BLaER1 treated with 17β-estradiol and CSF1 and Interleukin-3, amounts not matched to agents 10 nM and 100 nM (cell line): ENCODE measurements around the gene POTEF.
A peak's percentile ranks its signal among the peaks of the same experiment; 100 is the strongest.
"Not testable (repeated sequence)": the region's sequence is repeated elsewhere in the genome, so short reads cannot be mapped to it uniquely, and the experiment has no call there.

Source experiments
- H3K27ac ChIP-seq, 11 experiments: shearing (Covaris generic); formaldehyde crosslinking; 2 replicates each; pipeline ENCODE4 v1.8.1; 2022
- H3K27me3 ChIP-seq, 11 experiments: shearing (Covaris generic); formaldehyde crosslinking; 2 replicates each; pipeline ENCODE4 v1.8.1; 2022
- H3K36me3 ChIP-seq, 11 experiments: shearing (Covaris generic); formaldehyde crosslinking; 2 replicates each; pipeline ENCODE4 v1.8.1; 2022
- H3K4me1 ChIP-seq, 10 experiments: shearing (Covaris generic); formaldehyde crosslinking; 2 replicates each; pipeline ENCODE4 v1.8.1; 2022
- H3K4me2 ChIP-seq, 11 experiments: shearing (Covaris generic); formaldehyde crosslinking; 2 replicates each; pipeline ENCODE4 v1.8.1; 2022
- H3K4me3 ChIP-seq, 10 experiments: shearing (Covaris generic); formaldehyde crosslinking; 2 replicates each; pipeline ENCODE4 v1.8.1; 2022
- H3K9ac ChIP-seq, 11 experiments: shearing (Covaris generic); formaldehyde crosslinking; 2 replicates each; pipeline ENCODE4 v1.8.1; 2022
- H3K9me3 ChIP-seq, 11 experiments: shearing (Covaris generic); formaldehyde crosslinking; replicated peaks in 1 of 11; 2 replicates each; pipeline ENCODE4 v1.8.1; 2022
- H4K20me1 ChIP-seq, 11 experiments: shearing (Covaris generic); formaldehyde crosslinking; 2 replicates each; pipeline ENCODE4 v1.8.1; 2022
- Cebpa-rat ChIP-seq, 11 experiments: shearing (Covaris generic); IDR thresholded peaks; 2 replicates each; pipeline ENCODE4 v1.8.1; 2022

POTEF gene

DNA sequence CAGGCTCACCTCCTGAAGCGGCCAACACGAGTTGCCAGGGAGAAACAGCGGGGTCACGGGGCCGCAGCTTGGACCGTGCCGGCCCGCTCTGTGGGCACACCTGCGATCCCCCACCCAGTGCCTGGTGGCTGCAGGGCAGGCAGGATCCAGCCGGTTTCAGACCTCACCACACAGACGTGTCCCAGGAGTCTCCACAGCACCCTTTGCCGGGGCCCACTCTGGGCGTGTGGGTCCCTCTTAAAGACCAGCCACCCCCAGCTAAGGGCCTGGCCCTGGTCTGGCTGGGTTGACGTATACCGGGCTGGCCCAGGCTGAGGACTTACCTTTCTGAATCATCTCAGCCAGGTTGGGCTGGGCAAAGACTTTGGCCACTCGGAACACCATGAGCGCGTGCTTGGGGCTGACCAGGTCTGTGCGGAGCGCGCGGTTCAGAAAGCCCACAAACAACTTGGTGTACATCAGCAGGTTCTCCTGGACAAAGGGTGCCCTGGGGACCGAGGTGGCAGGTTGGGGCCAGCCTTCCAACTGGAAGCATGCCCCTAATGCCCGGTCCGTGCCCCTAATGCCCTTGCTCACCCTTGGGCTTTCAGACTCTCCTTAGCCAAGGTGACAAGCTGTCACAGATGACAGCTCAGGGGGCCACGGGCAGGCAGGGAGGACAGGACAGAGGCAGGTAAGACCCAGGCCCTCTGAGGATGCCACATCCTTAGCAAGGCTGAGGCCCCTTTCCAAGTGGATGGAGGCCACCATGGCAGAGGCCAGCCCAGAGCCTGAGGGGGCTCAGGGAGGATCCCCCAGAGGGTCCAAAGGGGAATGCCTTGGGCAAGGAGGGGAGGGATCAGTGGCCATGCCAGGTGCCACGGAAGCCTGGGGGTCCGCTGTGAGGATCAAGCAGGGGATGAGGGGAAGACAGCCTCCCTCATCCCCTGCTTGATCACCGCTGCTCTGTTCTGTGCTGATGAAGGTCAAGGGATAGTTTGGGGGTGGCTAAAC is 26.0 kb upstream of the POTEF start:
- H3K4me3 ChIP-seq: no peak overlapping the region

DNA sequence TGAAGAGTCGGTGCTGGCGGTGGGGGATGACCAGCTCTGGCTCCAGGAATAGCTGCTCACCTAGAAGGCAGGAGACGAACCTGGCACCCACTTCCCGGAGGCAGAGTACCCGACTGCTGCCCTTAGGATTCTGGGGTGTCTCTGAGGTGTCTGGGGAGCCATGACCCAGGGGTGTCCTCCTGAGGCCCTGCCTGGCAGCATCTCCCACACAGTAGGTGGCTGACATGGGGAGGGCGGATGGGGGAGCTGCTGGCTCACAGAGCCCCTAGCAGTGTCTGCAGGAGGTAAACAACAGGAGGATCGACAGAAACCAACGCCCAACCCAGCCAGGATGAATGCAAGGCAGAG is 25.4 kb upstream of the POTEF start:
- H3K4me3 ChIP-seq, H3K9me3 ChIP-seq, H3K9ac ChIP-seq, H3K4me2 ChIP-seq, H3K27ac ChIP-seq, H3K27me3 ChIP-seq: not testable (repeated sequence)
- peaks cover 30 to 38% (median 36%) of the 10 kb centered on the region in 10 experiments for H3K4me1 ChIP-seq
- peaks cover 34 to 64% (median 49%) of the 10 kb centered on the region in 11 experiments for H3K36me3 ChIP-seq
- peaks cover 0 to 51% (median 31%) of the 10 kb centered on the region in 11 experiments; a peak in 18 of 22 replicates for H4K20me1 ChIP-seq

More for the DNA sequence above, 26.0 kb upstream of the POTEF start:
- H3K27ac ChIP-seq: peak overlapping the region in 4 of 11 experiments; percentile 7 to 90 (median 82); a peak in 5 of 22 replicates
- H3K9ac ChIP-seq: peak overlapping the region in 3 of 11 experiments; percentile 9 to 27 (median 11); a peak in 2 of 22 replicates
- H4K20me1 ChIP-seq: peaks cover 0 to 55% (median 31%) of the 10 kb centered on the region in 11 experiments; a peak in 18 of 22 replicates
- peaks cover 34 to 71% (median 56%) of the 10 kb centered on the region in 11 experiments for H3K36me3 ChIP-seq
- TF ChIP-seq Cebpa-rat (IDR thresholded peaks at IDR 0.05): no peak
- no peak overlapping the region for H3K4me2 ChIP-seq
- H3K4me1 ChIP-seq: peaks cover 35 to 44% (median 43%) of the 10 kb centered on the region in 10 experiments
- H3K9me3 ChIP-seq: no peaks in the 10 kb centered on the region
- H3K27me3 ChIP-seq: no peaks in the 10 kb centered on the region

DNA sequence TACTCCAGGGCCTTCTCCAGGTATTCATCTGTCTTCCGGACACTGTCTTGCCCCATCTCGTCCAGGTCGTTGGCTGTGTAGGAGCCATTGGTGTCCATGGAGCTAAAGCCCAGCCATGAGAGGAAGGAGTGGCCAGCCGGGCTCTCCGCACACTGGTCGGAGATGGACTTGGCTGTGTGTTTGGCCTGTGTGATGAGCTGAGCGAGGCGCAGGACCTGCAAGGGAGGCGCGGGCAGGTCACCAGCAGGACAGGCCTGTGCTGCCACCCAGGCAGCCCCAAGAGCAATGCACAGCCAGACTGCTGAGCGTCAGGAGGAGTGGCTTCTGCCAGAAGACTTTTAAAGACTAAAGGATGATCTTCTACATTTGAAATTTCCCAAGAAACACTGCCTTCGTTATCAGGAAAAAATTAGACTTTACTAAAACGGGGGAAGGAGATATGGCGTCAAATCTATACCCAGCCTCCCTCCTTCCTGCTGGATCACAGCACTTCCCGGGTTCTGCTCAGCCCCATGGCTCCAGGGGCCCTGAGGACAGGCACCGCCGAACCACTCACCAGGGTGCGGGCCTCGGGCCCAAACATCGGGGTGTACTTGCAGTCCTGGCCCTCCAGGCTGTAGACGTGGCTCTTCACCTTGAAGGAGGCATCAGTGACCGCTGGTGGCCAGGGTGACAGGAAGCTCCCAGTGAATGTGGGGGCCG is 24.9 kb upstream of the POTEF start:
- H3K4me2 ChIP-seq, H3K4me3 ChIP-seq, H3K9ac ChIP-seq, H3K27ac ChIP-seq, H3K9me3 ChIP-seq, H3K27me3 ChIP-seq: not testable (repeated sequence)
- Histone ChIP-seq H4K20me1 (peaks cover 0 to 48% (median 31%) of the 10 kb centered on the region in 11 experiments; a peak in 18 of 22 replicates), H3K36me3 (peaks cover 34 to 60% (median 49%) of the 10 kb centered on the region in 11 experiments), H3K4me1 (peaks cover 25 to 37% (median 33%) of the 10 kb centered on the region in 10 experiments)

DNA sequence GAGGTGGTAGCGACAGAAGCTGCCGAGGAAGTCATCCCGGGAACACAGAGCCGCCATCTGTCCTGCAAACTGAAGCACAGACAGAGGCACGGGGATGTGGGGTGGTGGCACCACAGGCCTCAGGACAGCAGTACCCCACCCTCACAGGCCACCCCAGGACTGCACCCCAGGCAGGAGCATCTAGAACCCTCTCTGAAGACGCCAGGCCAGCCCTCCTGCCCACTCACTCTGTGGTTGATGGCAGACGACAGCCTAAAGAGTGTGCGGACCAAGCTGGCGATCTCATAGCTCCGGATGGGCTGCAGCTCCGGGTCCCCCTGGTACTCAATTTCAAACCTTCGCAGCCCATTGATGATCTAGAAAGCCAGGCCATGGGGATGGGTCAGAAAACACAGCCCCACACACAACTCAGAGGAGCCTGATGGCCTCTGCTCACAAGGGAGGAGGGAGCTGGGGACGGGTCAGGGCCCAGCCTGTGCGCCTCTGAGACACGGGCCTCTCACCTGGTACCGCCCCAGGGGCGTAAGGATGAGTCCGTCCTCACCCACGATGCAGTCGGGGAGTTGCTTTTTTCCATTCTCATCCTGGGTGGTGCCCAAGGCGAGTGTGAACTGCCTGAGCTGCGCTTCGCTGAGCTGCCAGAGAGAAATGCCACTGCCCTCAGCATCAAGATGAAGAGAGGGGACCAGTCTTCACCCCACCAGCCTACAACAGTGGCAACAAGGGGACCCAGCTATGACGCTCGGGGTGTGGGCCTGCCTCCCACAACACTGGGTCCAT is 24.0 kb upstream of the POTEF start:
- no peak overlapping the region for H3K27ac ChIP-seq
- peaks cover 34 to 56% (median 48%) of the 10 kb centered on the region in 11 experiments for H3K36me3 ChIP-seq
- H3K4me3 ChIP-seq: no peak overlapping the region
- H3K27me3 ChIP-seq: no peaks in the 10 kb centered on the region
- H3K9me3 ChIP-seq: no peaks in the 10 kb centered on the region
- H3K4me1 ChIP-seq: peaks cover 16 to 35% (median 27%) of the 10 kb centered on the region in 10 experiments
- H3K4me2 ChIP-seq: no peak overlapping the region
- H4K20me1 ChIP-seq: peaks cover 0 to 47% (median 29%) of the 10 kb centered on the region in 11 experiments; a peak in 18 of 22 replicates
- no peak overlapping the region for H3K9ac ChIP-seq
- no peak for TF ChIP-seq Cebpa-rat (IDR thresholded peaks at IDR 0.05)

DNA sequence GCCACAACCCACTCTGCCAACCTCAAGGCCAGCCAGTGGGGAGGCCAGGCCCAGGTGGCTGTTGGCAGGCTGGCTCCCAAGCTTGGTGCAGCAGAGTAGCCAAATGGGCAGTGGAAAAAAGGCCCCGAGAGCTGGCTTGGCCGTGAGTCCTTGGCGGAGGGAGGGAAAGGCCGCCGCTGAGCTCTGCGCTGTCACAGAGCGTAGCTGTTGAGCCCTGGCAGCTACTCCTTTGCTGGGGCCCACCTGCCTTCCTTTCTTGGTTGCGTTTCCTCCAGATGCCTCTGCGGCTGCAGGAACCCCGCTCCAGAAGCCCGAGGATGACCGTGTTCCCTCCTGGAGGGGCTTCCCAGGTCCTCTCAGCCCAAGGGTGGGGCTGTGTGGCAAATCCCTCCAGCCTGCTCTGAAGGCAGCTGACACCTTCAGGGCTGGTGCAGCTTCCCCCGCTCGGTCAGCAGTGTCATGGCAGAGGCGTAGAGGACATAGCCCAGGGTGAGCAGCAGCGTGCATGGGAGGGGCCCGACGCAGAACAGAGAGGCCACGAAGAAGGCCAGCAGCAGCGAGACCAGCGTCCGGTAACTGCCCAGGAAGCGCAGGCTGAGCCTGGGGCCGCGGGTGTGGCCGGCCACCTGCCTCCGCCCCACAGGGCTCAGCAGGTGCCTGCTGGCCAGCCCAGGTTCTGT is 23.3 kb upstream of the POTEF start:
- not testable (repeated sequence) for H3K9ac ChIP-seq, H3K4me2 ChIP-seq, H3K4me3 ChIP-seq, H3K9me3 ChIP-seq, H3K27me3 ChIP-seq, H3K27ac ChIP-seq
- Histone ChIP-seq H3K36me3 (peaks cover 34 to 56% (median 48%) of the 10 kb centered on the region in 11 experiments), H3K4me1 (peaks cover 9 to 30% (median 20%) of the 10 kb centered on the region in 10 experiments), H4K20me1 (peaks cover 0 to 40% (median 22%) of the 10 kb centered on the region in 11 experiments; a peak in 18 of 22 replicates)

DNA sequence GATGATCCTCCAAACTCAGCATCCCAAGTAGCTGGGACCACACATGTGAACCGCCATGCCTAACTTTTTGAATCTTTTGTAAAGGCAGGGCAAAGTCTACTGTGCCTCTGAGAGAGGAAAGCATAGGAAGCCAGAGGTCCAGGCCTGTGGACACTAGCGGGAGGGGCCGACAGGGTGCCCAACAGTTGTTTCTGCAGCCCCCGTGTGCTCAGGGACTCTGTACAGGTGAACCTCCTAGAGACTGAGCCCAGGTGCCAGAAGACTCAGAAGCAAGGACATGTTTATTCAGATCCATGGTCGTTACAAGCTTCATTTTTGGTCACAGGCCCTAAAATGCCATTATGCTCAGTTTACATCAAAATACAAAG is 22.1 kb upstream of the POTEF start:
- not testable (repeated sequence) for H3K9me3 ChIP-seq, H3K4me2 ChIP-seq, H3K4me3 ChIP-seq, H3K27ac ChIP-seq, H3K9ac ChIP-seq, H3K27me3 ChIP-seq
- H3K4me1 ChIP-seq: peaks cover 0 to 18% (median 8%) of the 10 kb centered on the region in 10 experiments; a peak in 17 of 20 replicates
- H3K36me3 ChIP-seq: peaks cover 34 to 55% (median 48%) of the 10 kb centered on the region in 11 experiments
- H4K20me1 ChIP-seq: peaks cover 0 to 28% (median 11%) of the 10 kb centered on the region in 11 experiments; a peak in 11 of 22 replicates

DNA sequence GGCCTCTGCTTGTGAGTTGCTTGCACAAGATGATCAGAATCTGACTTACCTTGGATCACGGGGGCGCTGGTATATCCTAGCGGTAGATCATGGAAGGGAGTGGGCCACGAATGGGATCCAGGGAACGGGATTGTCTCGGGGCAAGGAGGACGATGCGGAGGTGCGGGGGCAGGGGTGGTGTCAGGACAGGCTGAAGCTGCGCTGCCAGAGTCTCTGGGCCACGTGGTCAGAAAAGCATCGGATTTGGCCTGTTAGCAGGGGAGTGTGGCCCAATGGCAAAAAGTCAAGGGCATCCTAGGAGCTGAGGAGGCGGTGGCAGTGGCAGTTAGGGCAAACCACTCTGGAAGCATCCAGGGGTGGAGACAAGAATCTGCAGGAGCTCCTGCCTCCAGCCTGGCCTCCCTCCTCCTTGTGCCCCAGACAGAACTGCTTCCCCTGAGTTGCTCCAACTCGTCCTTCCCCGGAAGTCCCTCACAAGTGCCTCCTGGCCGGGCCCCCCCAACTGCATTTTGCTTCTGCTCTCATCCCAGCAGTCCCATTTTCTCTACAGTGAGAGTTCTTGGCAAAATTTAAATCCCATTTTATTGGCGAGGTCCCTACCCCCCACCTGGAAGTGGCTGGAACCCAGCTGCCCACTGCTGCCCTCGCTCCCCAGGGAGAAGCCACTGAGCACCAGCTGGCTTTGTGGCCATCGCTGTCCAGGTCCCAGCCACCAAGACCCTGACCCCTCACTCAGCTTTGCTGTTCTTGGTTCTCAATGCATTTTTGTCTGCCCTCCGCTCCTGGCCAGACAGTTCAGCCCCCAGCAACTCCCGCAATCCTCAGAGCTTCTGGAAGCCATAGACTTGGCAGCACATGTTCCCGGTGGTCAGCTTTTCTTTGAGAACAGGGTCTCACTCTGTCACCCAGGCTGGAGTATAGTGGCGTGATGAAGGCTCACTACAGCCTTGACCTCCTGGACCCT is 21.4 kb upstream of the POTEF start:
- no peak overlapping the region for H3K9ac ChIP-seq

DNA sequence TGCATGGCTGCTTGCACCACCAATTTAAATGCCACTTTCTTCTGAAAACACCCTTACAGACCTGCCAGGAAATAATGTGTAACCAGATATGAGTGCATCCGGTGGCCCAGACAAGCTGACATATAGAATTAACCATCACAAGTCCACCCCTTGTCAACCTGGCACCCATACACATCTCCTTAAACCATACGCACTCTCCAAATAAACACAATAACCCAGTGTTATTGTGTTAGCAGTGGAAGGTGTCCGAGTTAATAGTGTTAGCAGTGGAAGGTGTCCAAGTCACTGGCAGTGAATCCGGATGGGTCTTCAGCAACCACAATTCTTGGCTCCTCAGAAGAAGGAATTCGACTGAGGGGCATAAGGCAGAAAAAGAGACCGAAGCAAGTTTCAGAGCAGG is 19.5 kb upstream of the POTEF start:
- H3K4me1 ChIP-seq: peaks cover 0 to 22% (median 8%) of the 10 kb centered on the region in 10 experiments; a peak in 14 of 20 replicates
- H3K4me2 ChIP-seq: peak overlapping the region in 1 of 11 experiments; percentile 21; a peak in 1 of 22 replicates
- H3K4me3 ChIP-seq, H3K9ac ChIP-seq, H3K27ac ChIP-seq, H3K9me3 ChIP-seq: not testable (repeated sequence)
- H3K27me3 ChIP-seq: peaks cover 7 to 19% (median 16%) of the 10 kb centered on the region in 11 experiments
- peaks cover 16 to 29% (median 23%) of the 10 kb centered on the region in 11 experiments for H3K36me3 ChIP-seq
- H4K20me1 ChIP-seq: peaks cover 0 to 19% (median 0%) of the 10 kb centered on the region in 11 experiments; a peak in 5 of 22 replicates

More for the DNA sequence above, 21.4 kb upstream of the POTEF start:
- no peak for TF ChIP-seq Cebpa-rat (IDR thresholded peaks at IDR 0.05)
- peaks cover 0 to 23% (median 5%) of the 10 kb centered on the region in 11 experiments; a peak in 8 of 22 replicates for H4K20me1 ChIP-seq
- no peak overlapping the region for H3K4me2 ChIP-seq
- no peaks in the 10 kb centered on the region for H3K9me3 ChIP-seq
- H3K4me1 ChIP-seq: peaks cover 0 to 16% (median 5%) of the 10 kb centered on the region in 10 experiments; a peak in 7 of 20 replicates
- no peak overlapping the region for H3K27ac ChIP-seq
- H3K27me3 ChIP-seq: peaks cover 0 to 2% (median 0%) of the 10 kb centered on the region in 11 experiments; a peak in 2 of 22 replicates
- peaks cover 33 to 49% (median 43%) of the 10 kb centered on the region in 11 experiments for H3K36me3 ChIP-seq
- H3K4me3 ChIP-seq: no peak overlapping the region

DNA sequence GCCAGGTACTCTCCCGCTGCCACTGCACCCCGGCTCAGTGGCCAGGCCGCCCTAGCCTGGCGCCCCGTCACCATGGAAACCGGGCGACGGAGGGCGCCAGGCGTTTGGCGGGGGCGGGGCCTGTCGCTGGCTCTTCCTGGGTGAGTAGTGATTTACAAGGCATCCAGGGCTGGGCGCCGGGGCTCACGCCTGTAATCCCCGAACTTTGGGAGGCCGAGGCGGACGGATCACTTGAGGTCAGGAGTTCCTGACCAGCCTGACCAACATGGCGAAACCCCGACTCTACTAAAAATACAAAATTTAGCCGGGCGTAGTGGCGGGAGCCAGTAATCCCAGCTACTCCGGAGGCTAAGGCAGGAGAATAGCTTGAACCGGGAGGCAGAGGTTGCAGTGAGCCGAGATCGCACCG is 16.0 kb upstream of the POTEF start, which contains the start of gene CCDC74B:
TSS of gene CCDC74B (minus strand) at position 107 of the 409 bp plus-strand sequence. CDS start 116 bp downstream, outside the sequence.
- Histone ChIP-seq H3K4me2 (peak within 1 kb of the TSS; percentile 67 to 88 (median 78)), H3K27me3 (peaks cover 13 to 31% (median 24%) of the 10 kb centered on the region in 11 experiments), H3K27ac (peak within 1 kb of the TSS in 1 of 11 experiments; percentile 48; a peak in 2 of 22 replicates), H3K9ac (peak within 1 kb of the TSS in 9 of 11 experiments; percentile 23 to 60 (median 47); a peak in 9 of 22 replicates), H3K4me1 (peaks cover 0 to 36% (median 13%) of the 10 kb centered on the region in 10 experiments; a peak in 14 of 20 replicates), H3K4me3 (peak within 1 kb of the TSS; percentile 45 to 64 (median 54))
- not testable (repeated sequence) for H4K20me1 ChIP-seq, H3K36me3 ChIP-seq, H3K9me3 ChIP-seq

DNA sequence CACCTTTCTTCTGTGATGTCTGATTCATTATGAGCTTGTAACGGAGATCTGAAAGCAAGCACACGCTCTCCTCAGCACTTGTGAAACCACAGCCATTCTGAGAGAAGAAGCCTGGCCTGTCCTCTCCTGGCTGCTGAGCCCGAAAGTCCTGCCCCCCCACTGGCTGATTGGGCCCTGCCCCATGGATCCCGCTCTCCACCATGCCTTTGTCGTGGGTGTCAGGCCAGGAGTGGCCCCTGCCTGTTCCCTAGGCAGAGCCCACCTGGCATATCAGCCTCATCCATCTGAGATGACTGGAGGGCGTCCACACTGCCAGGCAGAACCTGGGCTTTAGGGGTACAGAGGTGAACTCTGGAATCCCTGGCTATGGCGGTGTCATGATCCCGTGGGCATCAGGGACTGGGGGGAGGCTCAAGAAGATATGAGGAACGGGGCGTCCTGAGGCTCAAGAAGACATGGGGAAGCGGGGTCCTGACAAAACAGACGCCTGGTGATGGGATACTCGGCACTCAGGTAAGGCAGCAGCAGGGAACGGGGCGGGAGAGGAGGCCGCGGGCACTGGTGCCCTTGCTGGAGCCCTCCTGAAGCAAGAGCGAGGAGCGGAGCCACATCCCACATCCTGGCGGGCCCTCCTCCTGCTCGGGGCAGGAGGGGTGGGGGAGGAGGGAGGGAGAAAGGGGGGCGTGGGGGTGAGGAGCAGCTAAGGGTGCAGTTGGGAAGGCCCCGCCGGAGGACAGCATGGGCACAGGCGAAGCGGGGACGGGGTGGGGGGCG is 14.4 kb upstream of the POTEF start:
- H4K20me1 ChIP-seq, H3K9me3 ChIP-seq, H3K27ac ChIP-seq, H3K9ac ChIP-seq, H3K36me3 ChIP-seq: not testable (repeated sequence)
- peak overlapping the region; percentile 16 to 82 (median 60); a peak in 20 of 22 replicates for H3K4me2 ChIP-seq
- peaks cover 13 to 31% (median 24%) of the 10 kb centered on the region in 11 experiments for H3K27me3 ChIP-seq
- peak overlapping the region in 3 of 10 experiments; percentile 38 to 56 (median 40); a peak in 7 of 20 replicates for H3K4me3 ChIP-seq
- peaks cover 0 to 26% (median 8%) of the 10 kb centered on the region in 10 experiments; a peak in 14 of 20 replicates for H3K4me1 ChIP-seq
